OCI-M2 (cell line): Measurements from ENCODE around the gene THG1L.
"Not testable (repeated sequence)": the region's sequence is repeated elsewhere in the genome, so short reads cannot be mapped to it uniquely, and the experiment has no call there.

ENCODE experiments used
- DNase-seq: peaks from one replicate; lab custom pipeline; 2025; ENCODE audit not compliant: unreplicated experiment; lab: John Stamatoyannopoulos, UW

THG1L gene

GRCh38 chr5:157731272-157732129 lies at the start of gene THG1L:
Gene THG1L (plus strand): TSS chr5:157731420. CDS start chr5:157731441, 21 bp downstream.
- DNase-seq = peak; percentile 91

GRCh38 chr5:157682257-157682656 lies 49.0 kb upstream of the THG1L start:
- DNase-seq = no peak

GRCh38 chr5:157686276-157687197 lies 44.7 kb upstream of the THG1L start:
- not testable (repeated sequence) for DNase-seq

- no peak for DNase-seq
These were observed 44.0 kb upstream of the THG1L start for GRCh38 chr5:157687198-157687554.

- DNase-seq = no peak
These were observed 41.1 kb upstream of the THG1L start for GRCh38 chr5:157689942-157690689.

GRCh38 chr5:157690690-157691433 lies 40.4 kb upstream of the THG1L start:
- no peak for DNase-seq

GRCh38 chr5:157693816-157694215 lies 37.4 kb upstream of the THG1L start:
- DNase-seq = not testable (repeated sequence)

- not testable (repeated sequence) for DNase-seq
These were observed 35.1 kb upstream of the THG1L start for GRCh38 chr5:157696154-157696553.

GRCh38 chr5:157698674-157699073 lies 32.5 kb upstream of the THG1L start:
- DNase-seq = not testable (repeated sequence)

- no peak for DNase-seq
These were observed 27.5 kb upstream of the THG1L start for GRCh38 chr5:157703736-157704135.

- no peak for DNase-seq
These were observed 22.4 kb upstream of the THG1L start for GRCh38 chr5:157708866-157709265.

- no peak for DNase-seq
These were observed 21.9 kb upstream of the THG1L start for GRCh38 chr5:157709346-157709745.

- DNase-seq = no peak
These were observed 20.8 kb upstream of the THG1L start for GRCh38 chr5:157710431-157710830.

GRCh38 chr5:157710882-157711281 lies 20.3 kb upstream of the THG1L start:
- DNase-seq = no peak

- no peak for DNase-seq
These were observed 17.2 kb upstream of the THG1L start for GRCh38 chr5:157713830-157714595.

GRCh38 chr5:157714596-157714864 lies 16.7 kb upstream of the THG1L start:
- DNase-seq = no peak

- no peak for DNase-seq
These were observed 12.7 kb upstream of the THG1L start for GRCh38 chr5:157718519-157718918.

- DNase-seq = no peak
These were observed 12.0 kb upstream of the THG1L start for GRCh38 chr5:157719245-157719644.

GRCh38 chr5:157721159-157721558 lies 10.1 kb upstream of the THG1L start:
- DNase-seq = no peak

- not testable (repeated sequence) for DNase-seq
These were observed 8.3 kb upstream of the THG1L start for GRCh38 chr5:157722895-157723294.
